SK-N-SH treated with all-trans-retinoic acid at 6 μM for 48 hours (cell line): ENCODE data around the gene CYP8B1.

Source experiments
- ATAC-seq: fragments of 200-7000 bp; cut with Tn5 transposase; 3 replicates; pipeline ENCODE4 v1.9.1; 2020; ENCODE audit warnings: mild to moderate bottlenecking, moderate library complexity
- ARNTL ChIP-seq: fragments of 450-650 bp; formaldehyde crosslinking; IDR thresholded peaks from 2 replicates; pipeline ENCODE4 v1.5.0; 2020; ENCODE audit warnings: low read depth, mild to moderate bottlenecking, moderate library complexity, borderline replicate concordance
- BACH2 ChIP-seq: fragments of 250-450 bp; sonication (Bioruptor Pico); IDR thresholded peaks from 2 replicates; pipeline ENCODE4 v1.9.0; 2021; ENCODE audit warnings: mild to moderate bottlenecking, borderline replicate concordance
- CREB5 ChIP-seq: fragments of 250-450 bp; sonication (Bioruptor Pico); IDR thresholded peaks from 2 replicates; pipeline ENCODE4 v1.5.1; 2020; ENCODE audit warnings: low read depth, mild to moderate bottlenecking, moderate library complexity
- CSDC2 ChIP-seq: fragments of 250-450 bp; sonication (Bioruptor Pico); IDR thresholded peaks from 2 replicates; pipeline ENCODE4 v1.5.0; 2020; ENCODE audit warnings: mild to moderate bottlenecking, moderate library complexity
- CSRNP3 ChIP-seq: fragments of 250-450 bp; sonication (Bioruptor Pico); IDR thresholded peaks from 2 replicates; pipeline ENCODE4 v1.5.1; 2021; ENCODE audit warnings: mild to moderate bottlenecking, moderate library complexity
- ESRRG ChIP-seq: fragments of 250-450 bp; sonication (Bioruptor Pico); IDR thresholded peaks from 2 replicates; pipeline ENCODE4 v1.6.1; 2021; ENCODE audit warnings: mild to moderate bottlenecking
- GLIS3 ChIP-seq: fragments of 250-450 bp; sonication (Bioruptor Pico); IDR thresholded peaks from 2 replicates; pipeline ENCODE4 v1.5.0; 2020; ENCODE audit warnings: mild to moderate bottlenecking, moderate library complexity
- ISL1 ChIP-seq: fragments of 250-450 bp; sonication (Bioruptor Pico); IDR thresholded peaks from 2 replicates; pipeline ENCODE4 v2.1.2; 2022; ENCODE audit warnings: mild to moderate bottlenecking, moderate library complexity
- OSR1 ChIP-seq: fragments of 250-450 bp; sonication (Bioruptor Pico); IDR thresholded peaks from 2 replicates; pipeline ENCODE4 v1.8.0; 2022; ENCODE audit warnings: moderate library complexity, mild to moderate bottlenecking, inconsistent platforms
- PATZ1 ChIP-seq: fragments of 250-450 bp; sonication (Bioruptor Pico); IDR thresholded peaks from 2 replicates; pipeline ENCODE4 v1.8.0; 2020; ENCODE audit warnings: mild to moderate bottlenecking, moderate library complexity, borderline replicate concordance
- POU6F1 ChIP-seq: fragments of 250-450 bp; sonication (Bioruptor Pico); IDR thresholded peaks from 2 replicates; pipeline ENCODE4 v1.8.0; 2021; ENCODE audit warnings: low read depth, mild to moderate bottlenecking, moderate library complexity, borderline replicate concordance
- PPARA ChIP-seq: fragments of 250-450 bp; sonication (Bioruptor Pico); IDR thresholded peaks from 2 replicates; pipeline ENCODE4 v1.5.0; 2020; ENCODE audit warnings: mild to moderate bottlenecking, borderline replicate concordance
- RARB ChIP-seq: fragments of 250-450 bp; sonication (Bioruptor Pico); IDR thresholded peaks from 2 replicates; pipeline ENCODE4 v1.8.0; 2021; ENCODE audit warnings: mild to moderate bottlenecking, moderate library complexity
- SNAI2 ChIP-seq: fragments of 250-450 bp; sonication (Bioruptor Pico); IDR thresholded peaks from 2 replicates; pipeline ENCODE4 v1.5.0; 2020; ENCODE audit warnings: mild to moderate bottlenecking, moderate library complexity
- TCF4 ChIP-seq: fragments of 250-450 bp; sonication (Bioruptor Pico); IDR thresholded peaks from 2 replicates; pipeline ENCODE4 v1.8.0; 2021; ENCODE audit warnings: mild to moderate bottlenecking, moderate library complexity, borderline replicate concordance
- TSHZ2 ChIP-seq: fragments of 250-450 bp; sonication (Bioruptor Pico); IDR thresholded peaks from 2 replicates; pipeline ENCODE4 v1.5.0; 2020; ENCODE audit warnings: mild to moderate bottlenecking, moderate library complexity
- ZC3H10 ChIP-seq: fragments of 250-450 bp; sonication (Bioruptor Pico); IDR thresholded peaks from 2 replicates; pipeline ENCODE4 v1.5.1; 2021; ENCODE audit warnings: mild to moderate bottlenecking, moderate library complexity
- ZFP3 ChIP-seq: fragments of 250-450 bp; sonication (Bioruptor Pico); IDR thresholded peaks from 2 replicates; pipeline ENCODE4 v1.5.0; 2020; ENCODE audit warnings: mild to moderate bottlenecking, moderate library complexity
- ZFP30 ChIP-seq: fragments of 450-650 bp; formaldehyde crosslinking; IDR thresholded peaks from 2 replicates; pipeline ENCODE4 v1.5.0; 2022; ENCODE audit warnings: mild to moderate bottlenecking, moderate library complexity
- ZNF565 ChIP-seq: fragments of 450-650 bp; formaldehyde crosslinking; conservative IDR thresholded peaks from 2 replicates; pipeline ENCODE4 v1.5.0; 2020; ENCODE audit warnings: low read depth, mild to moderate bottlenecking, moderate library complexity
- ZNF70 ChIP-seq: fragments of 450-650 bp; formaldehyde crosslinking; IDR thresholded peaks from 2 replicates; pipeline ENCODE4 v1.5.0; 2020; ENCODE audit warnings: mild to moderate bottlenecking, moderate library complexity
- ZNF8 ChIP-seq: fragments of 450-650 bp; formaldehyde crosslinking; IDR thresholded peaks from 2 replicates; pipeline ENCODE4 v1.5.0; 2020; ENCODE audit warnings: mild to moderate bottlenecking, moderate library complexity

Gene CYP8B1

GRCh38 chr3:42876401-42876800 lies 722 bp upstream of the CYP8B1 start:
- no peak for TF ChIP-seq ESRRG (CRISPR knock-in tag)
- no peak for TF ChIP-seq CSDC2
- no peak for TF ChIP-seq GLIS3 (CRISPR knock-in tag)
- TF ChIP-seq SNAI2 (CRISPR knock-in tag), result no peak
- no peak for TF ChIP-seq ISL1 (CRISPR knock-in tag)
- TF ChIP-seq ARNTL (CRISPR knock-in tag), result no peak
- TF ChIP-seq CREB5 (CRISPR knock-in tag), result no peak
- TF ChIP-seq ZNF565 (CRISPR knock-in tag), result no peak
- no peak for TF ChIP-seq ZFP30
- TF ChIP-seq OSR1 (CRISPR knock-in tag), result no peak
- no peak for ATAC-seq

- TF ChIP-seq ZFP30 (no peak), PPARA (CRISPR knock-in tag) (no peak), BACH2 (CRISPR knock-in tag) (no peak), ZFP3 (no peak), ARNTL (CRISPR knock-in tag) (no peak), SNAI2 (CRISPR knock-in tag) (no peak), OSR1 (CRISPR knock-in tag) (no peak), ZC3H10 (no peak), ZNF8 (CRISPR knock-in tag) (no peak)
- no peak for ATAC-seq
Observed at GRCh38 chr3:42874749-42875148, 930 bp downstream of the CYP8B1 start.

GRCh38 chr3:42873221-42873982 lies 2.3 kb downstream of the CYP8B1 start:
- TF ChIP-seq ZNF70 (CRISPR knock-in tag) (no peak), ESRRG (CRISPR knock-in tag) (no peak), SNAI2 (CRISPR knock-in tag) (no peak), TSHZ2 (no peak), GLIS3 (CRISPR knock-in tag) (no peak)
- no peak for ATAC-seq

GRCh38 chr3:42872718-42873117 lies 3.0 kb downstream of the CYP8B1 start:
- TF ChIP-seq ESRRG (CRISPR knock-in tag) (no peak), CSDC2 (no peak), ZC3H10 (no peak), OSR1 (CRISPR knock-in tag) (no peak), PATZ1 (CRISPR knock-in tag) (no peak), SNAI2 (CRISPR knock-in tag) (no peak), CSRNP3 (CRISPR knock-in tag) (no peak), ZNF70 (CRISPR knock-in tag) (no peak), GLIS3 (CRISPR knock-in tag) (no peak), POU6F1 (CRISPR knock-in tag) (no peak), ZFP30 (no peak), PPARA (CRISPR knock-in tag) (no peak), ISL1 (CRISPR knock-in tag) (no peak), CREB5 (CRISPR knock-in tag) (no peak), ZFP3 (no peak), TCF4 (CRISPR knock-in tag) (no peak), RARB (CRISPR knock-in tag) (no peak)
- ATAC-seq, result no peak
